ENCODE data around the gene INHA.

INHA gene

DNA sequence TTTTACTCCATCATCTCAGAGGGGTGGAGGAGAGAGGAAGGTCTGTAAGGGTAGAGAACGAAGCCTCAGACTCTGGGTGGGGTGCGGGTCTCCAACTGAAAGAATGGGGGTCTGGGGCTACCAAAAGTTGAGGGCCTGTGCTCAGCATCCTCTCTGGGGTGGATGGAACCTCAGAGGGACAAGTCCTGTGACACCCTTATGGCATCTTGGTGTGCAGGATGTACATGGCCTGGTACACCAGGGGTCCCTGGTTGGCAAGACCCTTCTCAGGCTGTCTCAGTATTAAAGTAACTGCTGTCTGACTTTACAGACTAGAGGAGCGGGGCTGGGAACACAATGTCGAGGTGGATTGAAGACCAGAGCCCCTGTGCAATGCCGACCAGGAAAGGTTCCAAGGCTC lies 53.1 kb downstream of the INHA start:
- no peak for TF ChIP-seq TAF1 (IDR thresholded peaks at IDR 0.05; ENCODE audit: low read depth)
- no peak for TF ChIP-seq CREB1 (IDR thresholded peaks at IDR 0.05; ENCODE audit: low read depth)
- TF ChIP-seq EGR1 (IDR thresholded peaks at IDR 0.05): no peak
- TF ChIP-seq RAD21 (IDR thresholded peaks at IDR 0.05; ENCODE audit: low read depth): no peak
- TF ChIP-seq, protein P1, sequence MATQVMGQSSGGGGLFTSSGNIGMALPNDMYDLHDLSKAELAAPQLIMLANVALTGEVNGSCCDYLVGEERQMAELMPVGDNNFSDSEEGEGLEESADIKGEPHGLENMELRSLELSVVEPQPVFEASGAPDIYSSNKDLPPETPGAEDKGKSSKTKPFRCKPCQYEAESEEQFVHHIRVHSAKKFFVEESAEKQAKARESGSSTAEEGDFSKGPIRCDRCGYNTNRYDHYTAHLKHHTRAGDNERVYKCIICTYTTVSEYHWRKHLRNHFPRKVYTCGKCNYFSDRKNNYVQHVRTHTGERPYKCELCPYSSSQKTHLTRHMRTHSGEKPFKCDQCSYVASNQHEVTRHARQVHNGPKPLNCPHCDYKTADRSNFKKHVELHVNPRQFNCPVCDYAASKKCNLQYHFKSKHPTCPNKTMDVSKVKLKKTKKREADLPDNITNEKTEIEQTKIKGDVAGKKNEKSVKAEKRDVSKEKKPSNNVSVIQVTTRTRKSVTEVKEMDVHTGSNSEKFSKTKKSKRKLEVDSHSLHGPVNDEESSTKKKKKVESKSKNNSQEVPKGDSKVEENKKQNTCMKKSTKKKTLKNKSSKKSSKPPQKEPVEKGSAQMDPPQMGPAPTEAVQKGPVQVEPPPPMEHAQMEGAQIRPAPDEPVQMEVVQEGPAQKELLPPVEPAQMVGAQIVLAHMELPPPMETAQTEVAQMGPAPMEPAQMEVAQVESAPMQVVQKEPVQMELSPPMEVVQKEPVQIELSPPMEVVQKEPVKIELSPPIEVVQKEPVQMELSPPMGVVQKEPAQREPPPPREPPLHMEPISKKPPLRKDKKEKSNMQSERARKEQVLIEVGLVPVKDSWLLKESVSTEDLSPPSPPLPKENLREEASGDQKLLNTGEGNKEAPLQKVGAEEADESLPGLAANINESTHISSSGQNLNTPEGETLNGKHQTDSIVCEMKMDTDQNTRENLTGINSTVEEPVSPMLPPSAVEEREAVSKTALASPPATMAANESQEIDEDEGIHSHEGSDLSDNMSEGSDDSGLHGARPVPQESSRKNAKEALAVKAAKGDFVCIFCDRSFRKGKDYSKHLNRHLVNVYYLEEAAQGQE (IDR thresholded peaks at IDR 0.05; ENCODE audit: low read depth): no peak
- no peak for TF ChIP-seq TCF12 (IDR thresholded peaks at IDR 0.05; ENCODE audit: low read depth)
- TF ChIP-seq EP300 (IDR thresholded peaks at IDR 0.05; ENCODE audit: borderline replicate concordance): no peak
- no peak for TF ChIP-seq YY1 (IDR thresholded peaks at IDR 0.05; ENCODE audit: low read depth)
- TF ChIP-seq FOXM1 (IDR thresholded peaks at IDR 0.05; ENCODE audit: borderline replicate concordance, low read depth): no peak
- TF ChIP-seq, protein P2, sequence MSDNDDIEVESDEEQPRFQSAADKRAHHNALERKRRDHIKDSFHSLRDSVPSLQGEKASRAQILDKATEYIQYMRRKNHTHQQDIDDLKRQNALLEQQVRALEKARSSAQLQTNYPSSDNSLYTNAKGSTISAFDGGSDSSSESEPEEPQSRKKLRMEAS (IDR thresholded peaks at IDR 0.05): no peak
- no peak for TF ChIP-seq NFIC (IDR thresholded peaks at IDR 0.05)
- TF ChIP-seq, protein P3, sequence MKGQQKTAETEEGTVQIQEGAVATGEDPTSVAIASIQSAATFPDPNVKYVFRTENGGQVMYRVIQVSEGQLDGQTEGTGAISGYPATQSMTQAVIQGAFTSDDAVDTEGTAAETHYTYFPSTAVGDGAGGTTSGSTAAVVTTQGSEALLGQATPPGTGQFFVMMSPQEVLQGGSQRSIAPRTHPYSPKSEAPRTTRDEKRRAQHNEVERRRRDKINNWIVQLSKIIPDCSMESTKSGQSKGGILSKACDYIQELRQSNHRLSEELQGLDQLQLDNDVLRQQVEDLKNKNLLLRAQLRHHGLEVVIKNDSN (IDR thresholded peaks at IDR 0.05): no peak
- no peak for TF ChIP-seq CEBPB (IDR thresholded peaks at IDR 0.05)
- TF ChIP-seq TEAD4 (IDR thresholded peaks at IDR 0.05): no peak
- no peak for TF ChIP-seq ZBTB7A (IDR thresholded peaks at IDR 0.05; ENCODE audit: low read depth)

Data from Ishikawa (cell line).